Subcutaneous adipose tissue (tissue), 4 donors: ENCODE results near the gene NCOA7. TPM values are rescaled to one million over a fixed set of nuclear protein-coding genes. Genes with fewer than 3 reads are reported as not detected.

Experiments used
- total RNA-seq, 4 donors: library from RNA; depleted of rRNA; stranded (reverse); fragments of >200 nt; gene quantifications; one replicate each; pipeline ENCODE4 v1.1.0, GENCODE V29; 2016
- TF ChIP-seq, protein P1 (sequence below): fragments of 450-650 bp; IDR thresholded peaks from one replicate; pipeline ENCODE4 v1.5.1; 2016; ENCODE audit warnings: low read depth, mild to moderate bottlenecking, control low read depth, antibody characterized with exemption, moderate library complexity

Gene NCOA7
- total RNA-seq, 4 donors from 2014 or later = 59.9 to 71.9 (median 62.2) TPM

DNA sequence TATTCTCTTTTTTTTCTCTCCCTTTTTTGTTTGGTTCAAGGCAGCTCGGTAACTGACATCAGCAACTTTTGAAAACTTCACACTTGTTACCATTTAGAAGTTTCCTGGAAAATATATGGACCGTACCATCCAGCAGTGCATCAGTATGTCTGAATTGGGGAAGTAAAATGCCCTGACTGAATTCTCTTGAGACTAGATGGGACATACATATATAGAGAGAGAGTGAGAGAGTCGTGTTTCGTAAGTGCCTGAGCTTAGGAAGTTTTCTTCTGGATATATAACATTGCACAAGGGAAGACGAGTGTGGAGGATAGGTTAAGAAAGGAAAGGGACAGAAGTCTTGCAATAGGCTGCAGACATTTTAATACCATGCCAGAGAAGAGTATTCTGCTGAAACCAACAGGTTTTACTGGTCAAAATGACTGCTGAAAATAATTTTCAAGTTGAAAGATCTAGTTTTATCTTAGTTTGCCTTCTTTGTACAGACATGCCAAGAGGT lies 30.8 kb upstream of the NCOA7 start:
- TF ChIP-seq, protein P1, sequence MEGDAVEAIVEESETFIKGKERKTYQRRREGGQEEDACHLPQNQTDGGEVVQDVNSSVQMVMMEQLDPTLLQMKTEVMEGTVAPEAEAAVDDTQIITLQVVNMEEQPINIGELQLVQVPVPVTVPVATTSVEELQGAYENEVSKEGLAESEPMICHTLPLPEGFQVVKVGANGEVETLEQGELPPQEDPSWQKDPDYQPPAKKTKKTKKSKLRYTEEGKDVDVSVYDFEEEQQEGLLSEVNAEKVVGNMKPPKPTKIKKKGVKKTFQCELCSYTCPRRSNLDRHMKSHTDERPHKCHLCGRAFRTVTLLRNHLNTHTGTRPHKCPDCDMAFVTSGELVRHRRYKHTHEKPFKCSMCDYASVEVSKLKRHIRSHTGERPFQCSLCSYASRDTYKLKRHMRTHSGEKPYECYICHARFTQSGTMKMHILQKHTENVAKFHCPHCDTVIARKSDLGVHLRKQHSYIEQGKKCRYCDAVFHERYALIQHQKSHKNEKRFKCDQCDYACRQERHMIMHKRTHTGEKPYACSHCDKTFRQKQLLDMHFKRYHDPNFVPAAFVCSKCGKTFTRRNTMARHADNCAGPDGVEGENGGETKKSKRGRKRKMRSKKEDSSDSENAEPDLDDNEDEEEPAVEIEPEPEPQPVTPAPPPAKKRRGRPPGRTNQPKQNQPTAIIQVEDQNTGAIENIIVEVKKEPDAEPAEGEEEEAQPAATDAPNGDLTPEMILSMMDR = no peak

DNA sequence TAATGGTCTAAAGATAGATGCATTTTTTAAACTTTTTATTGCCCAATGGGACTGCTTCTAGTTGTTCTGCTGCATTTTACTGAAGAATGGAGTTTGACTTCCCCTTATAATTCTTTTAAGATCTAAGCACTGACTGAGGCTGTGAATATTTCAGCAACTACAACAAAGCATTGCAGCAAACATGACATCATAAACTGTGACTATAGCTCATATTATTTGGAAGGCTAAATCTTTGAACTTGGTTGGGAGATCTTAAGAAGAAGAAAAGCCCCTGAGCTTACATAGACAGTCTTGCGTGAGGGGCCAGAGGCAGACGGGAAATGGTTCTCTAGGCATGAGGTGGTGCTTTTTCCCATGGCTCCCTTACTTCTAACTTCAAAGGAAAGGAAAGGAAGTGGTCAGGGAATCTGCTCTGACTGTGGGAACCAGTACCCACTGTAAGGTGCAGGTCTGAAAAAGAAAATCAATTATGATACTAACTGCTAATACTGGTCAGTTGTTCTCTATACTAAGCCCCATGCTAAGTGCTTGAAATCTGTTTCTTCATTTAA lies 26.6 kb upstream of the NCOA7 start:
- TF ChIP-seq, protein P1 = no peak

DNA sequence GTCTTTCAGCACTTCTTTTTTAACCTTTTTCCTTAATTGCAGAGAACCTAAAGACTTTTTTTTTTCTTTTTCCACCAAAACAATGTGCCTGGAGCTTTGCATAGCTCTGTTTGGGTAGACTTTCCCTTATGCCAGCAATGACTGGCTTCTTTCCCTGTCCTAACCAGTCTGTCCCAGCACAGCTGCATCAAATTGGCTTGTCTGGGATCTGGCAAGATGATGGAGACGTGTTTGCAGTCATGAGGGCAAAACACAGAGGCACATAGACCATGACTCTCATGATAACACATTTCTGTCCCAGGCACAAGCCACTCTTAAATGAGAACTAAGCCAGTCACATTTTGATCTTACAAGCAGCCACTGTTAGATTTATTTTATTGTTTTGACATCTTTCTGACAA lies 24.8 kb upstream of the NCOA7 start:
- TF ChIP-seq, protein P1 = no peak

DNA sequence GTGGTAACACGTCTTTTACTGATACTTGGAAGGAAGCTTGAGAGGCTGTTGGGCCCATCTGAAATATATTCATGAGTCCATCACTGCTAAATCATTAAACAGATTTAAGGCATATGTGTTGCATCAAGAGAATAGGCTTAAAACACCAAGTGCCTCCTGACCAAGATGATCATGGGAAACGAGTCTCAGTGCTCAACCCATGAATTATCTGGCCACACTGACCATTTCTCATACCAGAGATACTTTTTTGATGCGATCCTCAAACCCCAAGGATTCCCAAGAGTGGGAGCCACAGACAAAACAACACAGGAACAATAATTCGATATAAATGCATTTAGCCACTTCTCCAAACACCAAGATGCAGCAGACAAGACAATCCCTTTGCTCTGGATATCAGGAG lies 24.1 kb upstream of the NCOA7 start:
- TF ChIP-seq, protein P1 = no peak

DNA sequence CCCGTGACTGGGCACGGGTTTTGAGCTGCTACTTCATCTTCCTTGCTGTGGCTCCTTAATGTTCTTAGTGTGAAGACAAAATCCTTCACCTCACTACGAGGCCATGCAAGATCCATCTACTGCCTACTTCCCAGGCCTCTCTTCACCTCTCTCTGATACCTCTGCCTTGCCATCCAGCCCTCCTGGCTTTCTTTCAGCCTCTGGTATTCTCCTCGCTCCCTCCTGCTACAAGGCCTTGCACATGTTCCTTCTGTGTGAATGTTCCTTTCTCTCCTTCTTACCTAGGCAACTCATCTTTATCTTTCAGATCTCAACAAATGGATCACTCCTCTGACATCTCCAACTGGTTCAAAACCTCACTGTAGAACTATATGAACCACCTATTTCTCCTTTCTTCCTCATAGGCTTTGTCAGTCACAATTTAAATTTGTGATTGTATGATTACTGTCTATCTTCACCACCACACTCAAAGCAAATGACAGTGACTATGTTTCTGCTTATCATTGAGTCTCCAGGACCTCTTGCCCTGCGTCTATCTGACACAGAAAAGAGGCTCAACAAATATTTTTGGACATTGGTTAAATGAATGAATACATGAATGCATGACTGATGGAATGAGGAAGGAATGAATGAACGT lies 21.5 kb upstream of the NCOA7 start:
- TF ChIP-seq, protein P1 = no peak

DNA sequence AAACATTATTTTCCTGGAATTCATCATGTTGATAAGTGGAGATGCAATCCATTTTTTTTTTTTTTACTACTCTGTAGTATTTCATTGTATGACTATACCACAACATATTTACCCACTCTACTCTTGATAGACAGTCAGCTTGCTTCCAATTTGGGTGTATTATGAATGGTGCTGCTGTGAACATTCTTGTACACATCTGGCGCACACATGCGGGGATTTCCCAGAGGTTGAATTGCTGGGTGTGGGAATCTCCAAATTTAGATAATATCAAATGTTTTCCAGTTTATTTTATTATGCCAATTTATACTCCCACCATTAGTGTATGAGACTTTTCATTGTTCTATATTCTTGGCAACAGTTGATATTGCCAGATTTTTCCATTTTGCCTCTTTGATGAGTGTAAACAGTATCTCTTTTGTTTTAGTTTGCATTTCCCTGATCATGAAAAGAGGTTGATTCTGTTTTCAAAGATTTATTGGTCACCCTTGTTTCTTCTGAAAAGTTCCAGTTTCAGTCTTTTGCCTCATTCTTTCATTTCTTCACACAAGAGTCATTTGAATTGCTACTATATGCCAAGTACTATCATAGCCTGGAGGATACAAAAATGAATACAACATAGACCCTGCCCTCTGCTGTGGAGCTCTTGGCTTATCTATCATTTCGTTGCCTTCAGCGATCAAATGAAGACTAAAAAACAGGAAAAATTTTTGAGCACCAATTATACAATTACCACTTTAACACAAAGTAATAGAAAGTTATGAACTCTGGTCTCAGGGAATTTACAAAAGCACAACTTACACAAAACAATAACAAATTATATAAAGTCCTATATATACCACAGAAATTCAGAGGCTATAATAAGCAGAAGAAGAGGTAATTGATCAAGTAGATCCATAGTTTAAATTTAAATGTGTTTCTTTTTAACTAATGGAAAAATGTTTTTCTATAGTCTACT lies 17.1 kb upstream of the NCOA7 start:
- TF ChIP-seq, protein P1 = no peak
